GF-D8 (cell line): ENCODE results near the gene EMID1.
A peak's percentile ranks its signal among the peaks of the same experiment; 100 is the strongest.

Experiments used
- DNase-seq: peaks from one replicate; lab custom pipeline; 2025; lab: John Stamatoyannopoulos, UW

Gene EMID1

GRCh38 chr22:29298641-29299040 lies 92.9 kb downstream of the EMID1 start:
- no peak for DNase-seq

- DNase-seq = no peak
Observed at GRCh38 chr22:29299136-29299900, 93.6 kb downstream of the EMID1 start.

- no peak for DNase-seq
Observed at GRCh38 chr22:29300467-29300806, 94.7 kb downstream of the EMID1 start.

- DNase-seq = no peak
Observed at GRCh38 chr22:29300807-29301601, 95.3 kb downstream of the EMID1 start.

- no peak for DNase-seq
Observed at GRCh38 chr22:29301716-29302401, 96.2 kb downstream of the EMID1 start.

GRCh38 chr22:29302402-29302680 lies 96.6 kb downstream of the EMID1 start:
- DNase-seq = no peak

GRCh38 chr22:29302681-29303465 lies 97.2 kb downstream of the EMID1 start:
- no peak for DNase-seq

- DNase-seq = no peak
Observed at GRCh38 chr22:29305836-29306174, 100.1 kb downstream of the EMID1 start.

- peak; percentile 27 for DNase-seq
Observed at GRCh38 chr22:29306175-29306834, 100.6 kb downstream of the EMID1 start, which contains the start of gene GAS2L1. Gene GAS2L1, plus strand, starts transcription at chr22:29306650. Its CDS starts 1,456 bp downstream, at chr22:29308106.

- peak; percentile 21 for DNase-seq
Observed at GRCh38 chr22:29306835-29307595, 101.3 kb downstream of the EMID1 start.

- DNase-seq = no peak
Observed at GRCh38 chr22:29307596-29308147, 102.0 kb downstream of the EMID1 start.

- peak; percentile 29 for DNase-seq
Observed at GRCh38 chr22:29308148-29308790, 102.6 kb downstream of the EMID1 start.

GRCh38 chr22:29308791-29309262 lies 103.1 kb downstream of the EMID1 start:
- peak; percentile 80 for DNase-seq
